OCI-LY7 (cell line): ENCODE results near the gene TOP1. TPM values are rescaled to one million over a fixed set of nuclear protein-coding genes. Genes with fewer than 3 reads are reported as not detected.

ENCODE experiments used
- BruUV-seq: library from RNA; stranded (reverse); fragments of 400-500 nt; replicated peaks from 2 replicates; lab custom pipeline; 2021; lab: Mats Ljungman, UMichigan
- CTCF ChIA-PET: fragments of 300-600 bp; sonication (Branson Sonifier 250); formaldehyde crosslinking; loops from one replicate; lab custom pipeline; 2022; ENCODE audit warnings: antibody characterized with exemption; ENCODE audit not compliant: unreplicated experiment; lab: Charles Lee
- POLR2A ChIA-PET: fragments of 300-600 bp; sonication (Branson Sonifier 250); formaldehyde crosslinking; loops from one replicate; lab custom pipeline; 2022; ENCODE audit warnings: antibody characterized with exemption; lab: Charles Lee
- DNase-seq: peaks from one replicate; pipeline ENCODE4 v3.0.0-alpha.2; 2015; ENCODE audit warnings: low spot score
- H2AFZ ChIP-seq: fragments of 200-600 bp; sonication (generic), shearing (Covaris generic); 2 replicates; pipeline ENCODE4 v1.6.1; 2014; ENCODE audit warnings: mild to moderate bottlenecking, antibody characterized with exemption, low read length, moderate library complexity
- H3K27ac ChIP-seq: fragments of 200-600 bp; sonication (generic); 2 replicates; pipeline ENCODE4 v1.5.1; 2014; ENCODE audit warnings: mixed run types, low read depth, mild to moderate bottlenecking, moderate library complexity, low read length, inconsistent platforms; ENCODE audit not compliant: poor library complexity, severe bottlenecking
- H3K36me3 ChIP-seq: fragments of 200-600 bp; sonication (generic); 2 replicates; pipeline ENCODE4 v1.6.1; 2014; ENCODE audit warnings: mild to moderate bottlenecking, antibody characterized with exemption, low read length, moderate library complexity, mixed read lengths; ENCODE audit not compliant: insufficient read depth
- H3K4me1 ChIP-seq: fragments of 200-600 bp; sonication (generic); 2 replicates; pipeline ENCODE4 v1.5.1; 2014; ENCODE audit warnings: mild to moderate bottlenecking, low read length; ENCODE audit not compliant: insufficient read depth, poor library complexity, severe bottlenecking
- H3K4me2 ChIP-seq: fragments of 200-600 bp; sonication (generic); 2 replicates; pipeline ENCODE4 v1.6.1; 2014; ENCODE audit warnings: mild to moderate bottlenecking, low read length
- H3K4me3 ChIP-seq: fragments of 200-600 bp; sonication (generic); 2 replicates; pipeline ENCODE4 v1.5.1; 2014; ENCODE audit warnings: mild to moderate bottlenecking, low read depth, low read length; ENCODE audit not compliant: poor library complexity, severe bottlenecking
- H3K79me2 ChIP-seq: fragments of 200-600 bp; sonication (generic); 2 replicates; pipeline ENCODE4 v1.6.1; 2016; ENCODE audit warnings: low read depth, mild to moderate bottlenecking, low read length, moderate library complexity, mixed read lengths; ENCODE audit not compliant: insufficient read depth
- H3K9me2 ChIP-seq: fragments of 200-600 bp; sonication (generic); 2 replicates; pipeline ENCODE4 v1.6.1; 2016; ENCODE audit warnings: mild to moderate bottlenecking, low read length, mixed read lengths; ENCODE audit not compliant: insufficient read depth
- H3K9me3 ChIP-seq: fragments of 200-600 bp; sonication (generic); 2 replicates; pipeline ENCODE4 v1.6.1; 2014; ENCODE audit warnings: mild to moderate bottlenecking, mixed run types, low read length, mixed read lengths
- H4K20me1 ChIP-seq: fragments of 200-600 bp; sonication (generic); 2 replicates; pipeline ENCODE4 v1.6.1; 2014; ENCODE audit warnings: mild to moderate bottlenecking, antibody characterized with exemption, low read length, moderate library complexity, mixed read lengths; ENCODE audit not compliant: insufficient read depth
- CTCF ChIP-seq: fragments of 200-600 bp; sonication (generic); conservative IDR thresholded peaks from 2 replicates; pipeline ENCODE4 v1.5.1; 2014; ENCODE audit warnings: mild to moderate bottlenecking, antibody characterized with exemption, low read length, moderate library complexity, mixed read lengths
- EZH2phosphoT487 ChIP-seq: fragments of 200-600 bp; sonication (generic); IDR thresholded peaks from 2 replicates; pipeline ENCODE4 v1.6.1; 2018; ENCODE audit warnings: low read depth, borderline replicate concordance, mild to moderate bottlenecking, mixed run types, antibody characterized with exemption, low read length, moderate library complexity, mixed read lengths
- intact Hi-C: fragments of 100-400 bp; cut with micrococcal nuclease; formaldehyde crosslinking; loops from one replicate; pipeline ENCODE4 v1.10.0; 2022; ENCODE audit not compliant: unreplicated experiment
- total RNA-seq, 2 experiments: library from RNA; depleted of rRNA in 1 of 2; stranded (reverse); fragments of >200 nt in 1 of 2; shearing (Covaris generic) in 1 of 2; gene quantifications; 2 replicates each; pipeline ENCODE4 v1.2.3, GENCODE V29; 2014 to 2022

The TOP1 gene
- total RNA-seq, 2 experiments from 2014 or later, result 44.6 to 200 TPM

- Histone ChIP-seq H3K36me3 (peaks cover 93% of the 10 kb centered on the region), H3K9me3 (no peaks in the 10 kb centered on the region), H2AFZ (no peak overlapping the region), H3K4me1 (no peaks in the 10 kb centered on the region), H3K27ac (no peak overlapping the region), H3K79me2 (no peaks in the 10 kb centered on the region), H3K9me2 (no peaks in the 10 kb centered on the region), H3K4me2 (no peak overlapping the region), H3K4me3 (no peak overlapping the region), H4K20me1 (no peaks in the 10 kb centered on the region)
- TF ChIP-seq CTCF (no peak), EZH2phosphoT487 (no peak)
- ChIA-PET CTCF (no interaction called here), POLR2A (interaction anchor here (2.5 kb wide), 1 partner anchor 10 kb away, joined by 8 read pairs; no protein-coding TSS in a partner anchor)
- no peak for DNase-seq
- BruUV-seq, result no TSS peak
- intact Hi-C loops, result no loop called here
These were observed 139.0 kb downstream of the TOP1 start for GRCh38 chr20:41167481-41168253.

- Histone ChIP-seq H3K36me3 (peaks cover 92% of the 10 kb centered on the region), H3K4me2 (no peak overlapping the region), H3K4me1 (no peaks in the 10 kb centered on the region), H3K27ac (no peak overlapping the region), H3K4me3 (no peak overlapping the region), H3K9me2 (no peaks in the 10 kb centered on the region), H3K9me3 (no peaks in the 10 kb centered on the region), H3K79me2 (no peaks in the 10 kb centered on the region), H2AFZ (no peak overlapping the region), H4K20me1 (no peaks in the 10 kb centered on the region)
- BruUV-seq, result no TSS peak
- intact Hi-C loops, result no loop called here
- no peak for DNase-seq
- CTCF ChIA-PET, result no interaction called here
- POLR2A ChIA-PET, result no interaction called here
- TF ChIP-seq EZH2phosphoT487 (no peak), CTCF (no peak)
These were observed 139.9 kb downstream of the TOP1 start for GRCh38 chr20:41168281-41169161.
